ENCODE measurements around the gene HOMER1.
"Not testable (repeated sequence)": the region's sequence is repeated elsewhere in the genome, so short reads cannot be mapped to it uniquely, and the experiment has no call there.

The HOMER1 gene

GRCh38 chr5:79517601-79518000 lies 3.7 kb upstream of the HOMER1 start:
- no peak for DNase-seq (ENCODE audit: low read depth in 2 of 2)

GRCh38 chr5:79516986-79517385 lies 3.1 kb upstream of the HOMER1 start:
- no peak for DNase-seq (ENCODE audit: low read depth in 2 of 2)

GRCh38 chr5:79516331-79516730 lies 2.4 kb upstream of the HOMER1 start:
- not testable (repeated sequence) for DNase-seq (ENCODE audit: low read depth in 2 of 2)

DNA sequence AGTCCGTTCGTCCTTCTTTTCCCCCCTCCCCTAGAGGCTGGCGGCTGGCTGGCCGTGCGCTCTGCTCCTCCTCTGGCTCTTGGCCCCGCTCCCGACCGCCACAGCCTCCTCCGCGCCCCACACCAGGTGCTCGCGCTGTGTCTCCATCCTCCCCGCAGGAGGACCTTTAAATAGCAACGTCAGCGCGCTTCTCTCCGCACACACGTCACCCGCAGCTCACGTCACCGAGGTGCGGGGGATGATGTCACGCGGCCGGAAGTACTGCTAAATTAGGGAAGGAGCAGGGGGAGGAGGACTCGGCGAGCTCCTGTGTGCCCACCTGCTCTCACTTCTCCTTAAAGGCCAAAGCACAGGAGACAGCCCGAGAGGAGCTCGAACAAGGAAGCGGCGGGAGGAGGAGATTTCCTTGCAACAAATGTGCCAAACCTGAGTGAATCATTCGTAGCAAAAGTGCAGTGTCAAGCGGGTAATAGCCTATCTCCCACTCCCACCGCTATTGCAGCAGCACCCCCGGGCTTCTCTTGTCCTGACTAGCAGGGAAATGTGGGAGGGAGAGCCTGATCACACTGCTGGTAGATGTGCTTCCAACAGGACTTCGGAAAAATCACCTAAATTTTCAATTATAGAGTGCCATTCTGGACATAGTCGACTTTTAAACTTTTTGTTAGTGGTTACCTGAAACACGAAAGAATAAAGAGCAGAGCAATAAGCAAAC lies 614 bp upstream of the HOMER1 start:
- DNase-seq (ENCODE audit: low read depth in 2 of 2): peak; percentile 79 to 81

GRCh38 chr5:79513308-79513703 lies 628 bp downstream of the HOMER1 start:
- DNase-seq (ENCODE audit: low read depth in 2 of 2): no peak

DNA sequence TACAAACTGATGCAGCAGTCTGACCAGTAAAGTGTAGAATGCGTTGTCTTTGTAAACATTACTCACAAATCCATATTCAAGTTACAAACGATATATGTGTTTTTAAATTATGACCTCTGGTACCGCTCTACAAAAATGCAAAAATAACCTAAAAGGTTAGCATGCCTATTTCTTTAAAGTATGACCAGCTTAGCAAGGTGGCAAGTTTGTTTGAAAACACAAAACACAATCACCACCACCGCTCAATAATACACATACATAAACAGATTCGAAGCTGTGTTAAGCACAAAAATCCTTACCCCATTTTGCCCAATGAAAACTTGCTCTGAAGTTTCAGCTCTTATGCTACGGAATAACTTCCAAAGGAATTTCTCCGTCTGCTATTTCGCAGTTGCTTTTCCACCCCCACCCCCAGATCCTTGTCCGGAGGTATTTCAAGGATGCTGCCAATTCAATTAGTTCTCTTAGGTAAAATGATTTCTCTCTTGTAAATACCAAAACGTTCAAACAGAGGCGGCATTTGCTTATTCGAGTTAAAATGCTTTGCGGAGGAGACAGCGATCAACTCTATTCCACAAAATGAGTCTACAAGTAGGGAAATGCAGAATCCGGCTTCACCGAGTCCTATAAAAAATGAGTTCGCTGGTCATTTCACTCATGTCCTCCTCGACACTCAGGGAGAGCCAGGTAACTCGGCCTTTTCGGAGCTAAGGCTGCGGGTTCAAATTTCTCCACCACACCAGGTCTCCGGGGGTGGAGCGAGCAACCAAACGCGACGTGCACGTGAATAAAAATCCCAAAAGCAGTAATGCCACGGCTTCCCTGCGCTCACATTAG lies 1.2 kb downstream of the HOMER1 start:
- no peak for DNase-seq (ENCODE audit: low read depth in 2 of 2)

DNA sequence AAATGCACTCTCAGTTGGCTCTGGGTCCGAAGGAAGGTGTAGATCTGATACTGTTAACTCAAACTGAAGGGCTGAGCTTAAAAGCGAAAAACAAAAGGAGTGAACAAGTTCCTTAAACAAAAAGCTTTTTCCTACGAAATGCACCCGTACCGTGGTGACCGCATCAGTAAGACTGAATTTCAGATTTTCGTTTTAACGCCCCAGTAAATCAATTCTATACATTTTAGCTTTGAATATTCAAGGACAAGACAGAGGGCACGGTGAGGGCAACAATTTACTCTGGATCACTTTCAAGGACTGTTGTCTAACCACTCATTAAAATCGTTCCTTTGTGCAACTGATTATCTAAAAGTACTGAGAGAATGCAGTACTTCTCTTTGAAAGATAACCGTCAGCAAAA lies 1.9 kb downstream of the HOMER1 start:
- no peak for DNase-seq (ENCODE audit: low read depth in 2 of 2)

DNA sequence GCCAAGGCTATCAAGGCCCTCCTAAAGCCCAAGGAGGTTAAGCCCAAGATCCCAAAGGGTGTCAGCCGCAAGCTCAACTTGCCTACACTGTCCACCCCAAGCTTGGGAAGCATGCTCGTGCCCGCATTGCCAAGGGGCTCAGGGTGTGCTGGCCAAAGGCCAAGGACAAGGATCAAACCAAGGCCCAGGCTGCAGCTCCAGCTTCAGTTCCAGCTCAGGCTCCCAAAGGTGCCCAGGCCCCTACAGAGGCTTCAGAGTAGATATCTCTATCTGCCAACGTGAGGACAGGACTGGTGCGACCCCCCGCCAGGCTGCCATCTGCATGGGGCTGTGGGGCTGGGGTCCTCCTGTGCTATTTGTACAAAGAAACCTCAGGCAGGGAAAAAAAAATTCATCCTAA lies 3.3 kb downstream of the HOMER1 start:
- no peak for DNase-seq (ENCODE audit: low read depth in 2 of 2)

GRCh38 chr5:79509244-79509885 lies 4.6 kb downstream of the HOMER1 start:
- DNase-seq (ENCODE audit: low read depth in 2 of 2): no peak

- no peak for DNase-seq (ENCODE audit: low read depth in 2 of 2)
Observed at GRCh38 chr5:79508794-79509193, 5.1 kb downstream of the HOMER1 start.

DNA sequence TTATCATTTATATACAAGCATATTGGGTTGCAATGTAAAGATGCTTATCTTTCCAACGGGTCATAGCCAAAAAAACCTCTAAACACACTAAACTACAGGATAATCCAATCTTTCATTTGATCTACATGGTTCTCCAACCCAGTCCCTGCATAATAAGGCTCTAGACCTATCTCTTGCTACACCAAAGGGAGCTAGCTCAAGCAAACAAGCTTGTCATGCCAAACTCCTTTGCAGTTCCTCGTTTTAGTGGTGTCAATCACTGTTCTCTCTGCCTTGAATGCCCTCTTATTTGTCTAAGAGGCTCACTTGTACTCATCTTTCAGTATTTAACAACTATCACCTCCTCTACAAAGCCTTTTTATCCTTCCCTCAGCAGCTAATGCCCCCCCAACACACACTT lies 5.6 kb downstream of the HOMER1 start:
- no peak for DNase-seq (ENCODE audit: low read depth in 2 of 2)

- DNase-seq (ENCODE audit: low read depth in 2 of 2): no peak
Observed at GRCh38 chr5:79507251-79508205, 6.4 kb downstream of the HOMER1 start.

DNA sequence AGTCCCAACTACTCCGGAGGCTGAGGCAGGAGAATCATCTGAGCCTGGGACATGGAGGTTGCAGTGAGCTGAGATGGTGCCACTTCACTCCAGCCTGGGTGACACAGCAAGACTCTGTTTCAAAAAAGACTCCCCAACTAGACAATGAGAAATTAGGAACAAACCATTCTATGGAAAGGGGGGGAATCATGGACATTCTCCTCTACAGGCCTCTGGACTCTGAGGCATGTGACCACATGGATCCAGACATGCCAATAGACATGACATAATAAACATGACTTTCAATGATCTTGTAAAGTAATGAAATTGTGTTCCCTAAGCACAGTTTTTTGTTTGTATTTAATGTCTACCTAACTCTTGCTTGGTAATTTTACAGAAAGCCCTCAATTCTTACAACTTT lies 8.8 kb downstream of the HOMER1 start:
- no peak for DNase-seq (ENCODE audit: low read depth in 2 of 2)

- no peak for DNase-seq (ENCODE audit: low read depth in 2 of 2)
Observed at GRCh38 chr5:79503794-79504495, 10.0 kb downstream of the HOMER1 start.

GRCh38 chr5:79499640-79500273 lies 14.2 kb downstream of the HOMER1 start:
- DNase-seq (ENCODE audit: low read depth in 2 of 2): no peak

GRCh38 chr5:79495311-79495710 lies 18.6 kb downstream of the HOMER1 start:
- no peak for DNase-seq (ENCODE audit: low read depth in 2 of 2)

DNA sequence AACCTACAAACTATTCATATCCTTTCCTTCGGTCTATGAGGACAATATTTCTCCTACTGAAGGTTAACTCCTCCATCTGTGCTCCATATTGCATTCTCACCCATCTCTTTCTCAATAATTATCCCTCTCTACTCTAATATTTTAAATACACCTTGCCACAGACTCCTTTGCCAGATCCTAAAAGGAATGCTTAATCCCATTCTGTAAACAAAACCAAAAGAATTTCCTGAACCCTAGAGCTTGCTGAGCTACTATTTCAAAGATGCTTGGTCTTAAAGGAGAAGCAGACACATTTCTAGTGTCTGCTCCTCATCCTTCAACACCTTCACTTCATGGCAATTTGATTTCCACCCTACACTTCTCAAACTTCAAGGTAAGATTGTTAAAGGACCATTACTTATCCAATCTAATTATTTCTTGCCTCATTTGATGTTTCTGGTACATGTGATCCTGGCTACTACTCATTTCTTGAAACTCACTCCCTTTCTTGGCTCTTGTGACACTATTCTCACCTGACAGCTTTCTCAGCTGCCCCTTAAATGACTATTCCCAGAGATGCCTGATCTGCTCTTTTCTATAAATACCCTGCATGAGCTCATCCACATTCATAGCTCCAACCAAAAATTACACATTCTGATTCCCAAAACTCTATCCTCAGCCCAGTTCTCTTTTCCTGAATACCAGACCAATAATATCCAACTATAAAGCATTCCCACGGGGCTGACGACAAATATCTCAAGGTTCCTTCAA lies 20.2 kb downstream of the HOMER1 start:
- DNase-seq (ENCODE audit: low read depth in 2 of 2): no peak

DNA sequence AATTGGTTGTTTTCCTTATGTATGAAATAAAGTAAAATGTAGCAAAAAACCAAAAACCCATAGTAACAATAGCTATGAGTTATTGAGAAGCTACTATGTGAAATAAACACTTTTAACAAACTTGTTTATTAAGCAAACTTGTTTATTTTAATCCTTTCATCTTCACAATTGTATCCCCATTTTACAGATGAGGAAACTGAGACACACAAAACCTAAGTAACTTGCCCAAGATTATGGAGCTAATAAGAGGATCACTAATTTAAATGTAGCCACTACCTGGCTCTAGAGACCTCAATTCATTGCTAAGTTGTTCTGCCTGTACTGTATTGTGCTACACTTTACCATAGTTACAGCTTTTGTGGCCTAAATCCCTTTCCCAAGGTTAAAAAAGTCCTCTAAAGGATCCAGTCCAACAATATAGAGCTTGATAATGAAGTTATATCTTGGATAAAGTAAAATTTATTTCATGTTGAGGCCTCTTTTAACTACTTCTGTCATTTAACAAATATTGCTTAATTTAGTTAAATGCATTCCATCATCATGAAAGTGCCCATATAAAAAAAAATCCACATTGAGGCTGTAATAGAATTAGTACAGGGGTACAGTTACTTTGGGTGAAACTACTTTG lies 22.1 kb downstream of the HOMER1 start:
- DNase-seq (ENCODE audit: low read depth in 2 of 2): no peak

DNA sequence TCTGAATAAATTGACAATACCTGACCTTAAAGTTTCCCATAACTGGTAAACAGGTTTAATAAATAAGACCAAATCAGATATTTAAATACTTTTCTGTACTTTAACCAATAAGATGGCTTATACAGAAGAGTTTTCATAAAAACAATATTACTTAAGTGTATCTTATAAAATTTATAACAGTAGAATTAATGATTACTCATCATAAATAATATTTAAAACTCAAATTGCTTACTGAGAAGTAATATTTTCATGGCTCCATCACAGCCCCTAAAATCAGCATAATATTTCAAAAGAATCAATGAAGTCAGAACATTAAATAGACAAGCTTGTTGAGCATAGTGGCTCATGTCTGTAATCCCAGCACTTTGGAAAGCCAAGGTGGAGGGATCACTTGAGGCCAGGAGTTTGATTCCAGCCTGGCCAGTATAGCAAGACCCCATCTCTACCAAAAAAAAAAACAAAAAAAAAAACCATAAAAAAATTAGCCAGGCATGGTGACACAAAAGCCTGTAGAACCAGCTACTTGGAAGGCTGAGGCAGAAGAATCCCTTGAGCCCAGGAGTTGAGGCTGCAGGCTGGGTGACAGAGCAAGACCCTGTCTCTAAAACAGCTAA lies 23.5 kb downstream of the HOMER1 start:
- no peak for DNase-seq (ENCODE audit: low read depth in 2 of 2)
